AG09319 (cell line): Measurements from ENCODE around the gene FOXP4.

ENCODE experiments used
- DNase-seq: peaks from one replicate; pipeline ENCODE4 v3.0.0-alpha.2; 2010; ENCODE audit warnings: low read depth; ENCODE audit errors: extremely low read depth
- CTCF ChIP-seq: IDR thresholded peaks from 2 replicates; pipeline ENCODE4 v1.5.1; 2011; ENCODE audit warnings: low read depth, mild to moderate bottlenecking, inconsistent platforms, low read length, moderate library complexity

FOXP4 gene

GRCh38 chr6:41545703-41546474, at the start of gene FOXP4:
Gene FOXP4 (plus strand): TSS chr6:41546381. CDS start chr6:41565761, 19,380 bp downstream.
- peak; percentile 86 for DNase-seq
- TF ChIP-seq CTCF: no peak

GRCh38 chr6:41497573-41497972, 48.6 kb upstream of the FOXP4 start:
- DNase-seq: no peak
- no peak for TF ChIP-seq CTCF

- no peak for DNase-seq
- no peak for TF ChIP-seq CTCF
Measured at GRCh38 chr6:41497994-41498393, 48.2 kb upstream of the FOXP4 start.

GRCh38 chr6:41498968-41499599, 47.1 kb upstream of the FOXP4 start:
- DNase-seq: no peak
- TF ChIP-seq CTCF: no peak

- DNase-seq: no peak
- no peak for TF ChIP-seq CTCF
Measured at GRCh38 chr6:41500561-41500960, 45.6 kb upstream of the FOXP4 start.

GRCh38 chr6:41502566-41502916, 43.6 kb upstream of the FOXP4 start:
- no peak for TF ChIP-seq CTCF
- no peak for DNase-seq

- TF ChIP-seq CTCF: no peak
- no peak for DNase-seq
Measured at GRCh38 chr6:41502917-41503671, 43.1 kb upstream of the FOXP4 start.
